A549 (cell line): ENCODE data around the gene SMOC1. TPM values are rescaled to one million over a fixed set of nuclear protein-coding genes. Genes with fewer than 3 reads are reported as not detected.

Experiments used
- ATAC-seq, 2 experiments: fragments of 200-7000 bp in 1 of 2; fragments of >200 bp in 1 of 2; cut with Nextera tagmentation in 1 of 2; cut with Tn5 transposase in 1 of 2; 3 replicates each; pipeline versions ENCODE4 v1.8.0 to v1.9.1; 2018 to 2020; ENCODE audit warnings: mild to moderate bottlenecking in 1 of 2, moderate library complexity in 1 of 2
- CTCF ChIA-PET: fragments of 300-600 bp; sonication (Branson Sonifier 250); formaldehyde crosslinking; extraction: SDS; loops from one replicate; lab custom pipeline; 2021; ENCODE audit warnings: antibody characterized with exemption, inconsistent platforms; lab: Yijun Ruan, JAX
- POLR2A ChIA-PET: fragments of 350-600 bp; formaldehyde crosslinking; extraction: SDS; loops from one replicate; lab custom pipeline; 2021; ENCODE audit warnings: antibody characterized with exemption, inconsistent platforms; lab: Yijun Ruan, JAX
- DNase-seq, 2 experiments: peaks; one replicate each; pipeline versions ENCODE4 v3.0.0 to v3.0.0-alpha.2; 2011 to 2016; ENCODE audit warnings: low read depth in 1 of 2, low spot score in 1 of 2
- FAIRE-seq: peaks from 2 replicates; lab custom pipeline; 2011; peaks lifted over from hg19 to GRCh38; lab: Jason Lieb, UNC
- H3K27ac ChIP-seq, 2 experiments: fragments of >200 bp; sonication (Bioruptor Twin); formaldehyde crosslinking; 3 replicates each; pipeline ENCODE4 v1.5.1; 2016 to 2017
- H3K4me1 ChIP-seq: fragments of >200 bp; sonication (Bioruptor Twin); formaldehyde crosslinking; 3 replicates; pipeline ENCODE4 v1.6.1; 2016
- H3K4me2 ChIP-seq: fragments of >200 bp; sonication (Bioruptor Twin); formaldehyde crosslinking; 3 replicates; pipeline ENCODE4 v1.6.1; 2016
- H3K4me3 ChIP-seq: fragments of >200 bp; sonication (Bioruptor Twin); formaldehyde crosslinking; 3 replicates; pipeline ENCODE4 v1.5.1; 2016
- H3K9me3 ChIP-seq: fragments of >200 bp; sonication (Bioruptor Twin); formaldehyde crosslinking; 3 replicates; pipeline ENCODE4 v1.6.1; 2016
- CEBPB ChIP-seq, 2 experiments: fragments of >200 bp in 1 of 2; sonication (Bioruptor Twin) in 1 of 2; formaldehyde crosslinking in 1 of 2; IDR thresholded peaks; 2 replicates each; pipeline ENCODE4 v1.6.1; 2012 to 2016
- EHMT2 ChIP-seq: fragments of 200-600 bp; sonication (generic); IDR thresholded peaks from 2 replicates; pipeline ENCODE4 v1.6.1; 2016; ENCODE audit warnings: antibody characterized with exemption, low read depth, mild to moderate bottlenecking, moderate library complexity
- EP300 ChIP-seq, 2 experiments: fragments of >200 bp; sonication (Bioruptor Twin); formaldehyde crosslinking; IDR thresholded peaks; 2 replicates in 1 of 2; 3 replicates in 1 of 2; pipeline ENCODE4 v1.6.1; 2016 to 2017
- ESRRA ChIP-seq: fragments of 150-350 bp; IDR thresholded peaks from 2 replicates; pipeline ENCODE4 v1.6.1; 2014; ENCODE audit warnings: mild to moderate bottlenecking, low read length, borderline replicate concordance
- FOSB ChIP-seq: fragments of 250-450 bp; sonication (Bioruptor Pico); IDR thresholded peaks from 2 replicates; pipeline ENCODE4 v1.5.0; 2020; ENCODE audit warnings: mild to moderate bottlenecking, moderate library complexity
- FOSL2 ChIP-seq, 2 experiments: fragments of 450-650 bp in 1 of 2; fragments of >200 bp in 1 of 2; sonication (Bioruptor Twin) in 1 of 2; formaldehyde crosslinking; IDR thresholded peaks; 2 replicates each; pipeline versions ENCODE4 v1.5.0 to v1.6.1; 2016 to 2020; ENCODE audit warnings: mild to moderate bottlenecking in 1 of 2, moderate library complexity in 1 of 2
- GATA3 ChIP-seq: IDR thresholded peaks from 2 replicates; pipeline ENCODE4 v1.6.1; 2012; ENCODE audit warnings: borderline replicate concordance
- HDAC2 ChIP-seq: fragments of 200-600 bp; sonication (generic); IDR thresholded peaks from 2 replicates; pipeline ENCODE4 v1.6.1; 2016
- HEYL ChIP-seq: fragments of 250-450 bp; sonication (Bioruptor Pico); IDR thresholded peaks from 2 replicates; pipeline ENCODE4 v1.8.0; 2021; ENCODE audit warnings: mild to moderate bottlenecking, moderate library complexity
- JUN ChIP-seq, 2 experiments: fragments of >200 bp; sonication (Bioruptor Twin); formaldehyde crosslinking; IDR thresholded peaks; 2 replicates in 1 of 2; 3 replicates in 1 of 2; pipeline ENCODE4 v1.6.1; 2016 to 2017
- KDM5A ChIP-seq: fragments of 200-600 bp; sonication (generic); IDR thresholded peaks from 2 replicates; pipeline ENCODE4 v1.6.1; 2016; ENCODE audit warnings: antibody characterized with exemption, mild to moderate bottlenecking
- MYC ChIP-seq: IDR thresholded peaks from 2 replicates; pipeline ENCODE4 v1.6.1; 2012; ENCODE audit warnings: mild to moderate bottlenecking, inconsistent platforms, low read length, improper control_type of control experiment, borderline replicate concordance
- NFE2L2 ChIP-seq: fragments of 150-350 bp; conservative IDR thresholded peaks from 2 replicates; pipeline ENCODE4 v1.6.1; 2014; ENCODE audit warnings: low read length
- POLR2A ChIP-seq: IDR thresholded peaks from 2 replicates; pipeline ENCODE4 v1.6.1; 2012; ENCODE audit warnings: mild to moderate bottlenecking, low read length
- POLR2AphosphoS2 ChIP-seq: conservative IDR thresholded peaks from 2 replicates; pipeline ENCODE4 v1.6.1; 2012; ENCODE audit warnings: low read length, improper control_type of control experiment, inconsistent platforms
- RAD21 ChIP-seq, 2 experiments: fragments of >200 bp in 1 of 2; sonication (Bioruptor Twin) in 1 of 2; formaldehyde crosslinking in 1 of 2; IDR thresholded peaks in 1 of 2; conservative IDR thresholded peaks in 1 of 2; 2 replicates in 1 of 2; 3 replicates in 1 of 2; pipeline ENCODE4 v1.6.1; 2012 to 2018; ENCODE audit warnings: inconsistent platforms in 1 of 2
- RARB ChIP-seq: fragments of 250-450 bp; sonication (Bioruptor Pico); IDR thresholded peaks from 2 replicates; pipeline ENCODE4 v1.8.0; 2021; ENCODE audit warnings: mild to moderate bottlenecking, moderate library complexity
- TFCP2L1 ChIP-seq: fragments of 250-450 bp; sonication (Bioruptor Pico); IDR thresholded peaks from 2 replicates; pipeline ENCODE4 v1.5.0; 2021; ENCODE audit warnings: mild to moderate bottlenecking
- TP53 ChIP-seq: fragments of 250-450 bp; sonication (Bioruptor Pico); IDR thresholded peaks from 2 replicates; pipeline ENCODE4 v1.5.0; 2021; ENCODE audit warnings: mild to moderate bottlenecking, moderate library complexity
- ZFP36 ChIP-seq: fragments of 450-650 bp; IDR thresholded peaks from 2 replicates; pipeline ENCODE4 v1.6.1; 2014; ENCODE audit warnings: borderline replicate concordance; ENCODE audit not compliant: partially characterized antibody
- WGBS: methylation state at CpG from one replicate; pipeline ENCODE4 v1.1.6; 2017; ENCODE audit errors: missing lambda C conversion rate; 5-methylcytosine and 5-hydroxymethylcytosine counted together
- polyA plus RNA-seq, 4 experiments: library from polyadenylated mRNA; depleted of rRNA in 3 of 4; stranded (reverse); fragments of >200 nt; fragmentation: RNase III in 1 of 4; extraction: RNeasy Plus Mini Kit Qiagen cat#74134 plus additional on column Dnase treatment in 1 of 4; gene quantifications; 2 replicates in 3 of 4; 3 replicates in 1 of 4; pipeline ENCODE4 v1.2.3, GENCODE V29; 2011 to 2017
- TF ChIP-seq, protein P1 (sequence below): fragments of >200 bp; sonication (Bioruptor Twin); formaldehyde crosslinking; IDR thresholded peaks from 2 replicates; pipeline ENCODE4 v1.6.1; 2016
- TF ChIP-seq, protein P2 (sequence below): fragments of >200 bp; sonication (Bioruptor Twin); formaldehyde crosslinking; IDR thresholded peaks from 3 replicates; pipeline ENCODE4 v1.6.1; 2016
- TF ChIP-seq, protein P3 (sequence below): fragments of 150-350 bp; IDR thresholded peaks from 2 replicates; pipeline ENCODE4 v1.6.1; 2014; ENCODE audit warnings: low read depth, mild to moderate bottlenecking, low read length
- TF ChIP-seq, protein P4 (sequence below): fragments of 250-450 bp; sonication (Bioruptor Pico); IDR thresholded peaks from 2 replicates; pipeline ENCODE4 v1.5.0; 2020; ENCODE audit warnings: low read depth, mild to moderate bottlenecking, moderate library complexity
- TF ChIP-seq, protein P5 (sequence below): fragments of 450-650 bp; IDR thresholded peaks from 2 replicates; pipeline ENCODE4 v1.6.1; 2014; ENCODE audit warnings: antibody characterized with exemption
- TF ChIP-seq, protein P6 (sequence below): fragments of >200 bp; sonication (Bioruptor Twin); formaldehyde crosslinking; IDR thresholded peaks from 3 replicates; pipeline ENCODE4 v1.5.1; 2016

SMOC1 gene
- polyA plus RNA-seq, 2 of the 4 experiments (the other 2 are of a cell fraction) = 12.2 to 18.4 TPM

DNA sequence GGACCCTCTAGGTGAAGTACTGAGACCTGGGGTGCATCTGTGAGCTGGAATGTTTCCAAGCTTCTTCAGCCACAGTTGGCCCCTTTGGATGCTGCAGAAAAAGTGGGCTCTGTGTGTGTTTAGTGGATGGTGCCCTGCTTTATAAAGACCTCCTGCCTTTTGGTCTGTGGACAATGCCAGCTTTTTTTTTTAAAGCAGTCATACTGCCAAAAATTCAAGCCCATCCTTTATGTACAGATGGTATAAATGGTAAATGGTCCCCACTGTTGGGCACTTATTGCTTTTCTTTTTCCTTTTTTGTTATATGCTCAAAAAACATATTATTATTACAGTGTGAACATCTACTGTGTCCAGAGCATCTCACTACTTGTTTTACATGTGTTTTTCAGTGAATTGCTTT, 81.1 kb downstream of the SMOC1 start:
- Histone ChIP-seq H3K27ac (no peak overlapping the region), H3K4me2 (no peak overlapping the region), H3K9me3 (no peaks in the 10 kb centered on the region), H3K4me1 (peaks cover 4% of the 10 kb centered on the region; the same call in 2 of the 3 replicates), H3K4me3 (no peak overlapping the region)
- ChIA-PET CTCF (interaction anchor here (1.3 kb wide), 1 partner anchor 114 kb away, joined by 4 read pairs; no protein-coding TSS in a partner anchor), POLR2A (no interaction called here)
- ATAC-seq = no peak
- DNase-seq = no peak
- no peak for FAIRE-seq
- no peak for TF ChIP-seq POLR2A
- no peak for TF ChIP-seq ESRRA
- TF ChIP-seq, protein P1, sequence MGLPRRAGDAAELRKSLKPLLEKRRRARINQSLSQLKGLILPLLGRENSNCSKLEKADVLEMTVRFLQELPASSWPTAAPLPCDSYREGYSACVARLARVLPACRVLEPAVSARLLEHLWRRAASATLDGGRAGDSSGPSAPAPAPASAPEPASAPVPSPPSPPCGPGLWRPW = no peak
- TF ChIP-seq ZFP36 = no peak
- no peak for TF ChIP-seq POLR2AphosphoS2
- TF ChIP-seq HDAC2 = no peak
- TF ChIP-seq NFE2L2 = no peak
- TF ChIP-seq FOSL2 (IDR thresholded peaks at IDR 0.05) = no peak
- no peak for TF ChIP-seq FOSL2 (CRISPR knock-in tag; IDR thresholded peaks at IDR 0.05)
- TF ChIP-seq KDM5A = no peak
- TF ChIP-seq RARB = no peak
- TF ChIP-seq MYC = no peak
- no peak for TF ChIP-seq JUN (IDR thresholded peaks at IDR 0.05)
- no peak for TF ChIP-seq RAD21 (conservative IDR thresholded peaks at IDR 0.05 in 1 of 2, IDR thresholded peaks at IDR 0.05 in 1 of 2)
- TF ChIP-seq, protein P2, sequence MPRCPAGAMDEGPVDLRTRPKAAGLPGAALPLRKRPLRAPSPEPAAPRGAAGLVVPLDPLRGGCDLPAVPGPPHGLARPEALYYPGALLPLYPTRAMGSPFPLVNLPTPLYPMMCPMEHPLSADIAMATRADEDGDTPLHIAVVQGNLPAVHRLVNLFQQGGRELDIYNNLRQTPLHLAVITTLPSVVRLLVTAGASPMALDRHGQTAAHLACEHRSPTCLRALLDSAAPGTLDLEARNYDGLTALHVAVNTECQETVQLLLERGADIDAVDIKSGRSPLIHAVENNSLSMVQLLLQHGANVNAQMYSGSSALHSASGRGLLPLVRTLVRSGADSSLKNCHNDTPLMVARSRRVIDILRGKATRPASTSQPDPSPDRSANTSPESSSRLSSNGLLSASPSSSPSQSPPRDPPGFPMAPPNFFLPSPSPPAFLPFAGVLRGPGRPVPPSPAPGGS = no peak
- no peak for TF ChIP-seq FOSB
- TF ChIP-seq, protein P3, sequence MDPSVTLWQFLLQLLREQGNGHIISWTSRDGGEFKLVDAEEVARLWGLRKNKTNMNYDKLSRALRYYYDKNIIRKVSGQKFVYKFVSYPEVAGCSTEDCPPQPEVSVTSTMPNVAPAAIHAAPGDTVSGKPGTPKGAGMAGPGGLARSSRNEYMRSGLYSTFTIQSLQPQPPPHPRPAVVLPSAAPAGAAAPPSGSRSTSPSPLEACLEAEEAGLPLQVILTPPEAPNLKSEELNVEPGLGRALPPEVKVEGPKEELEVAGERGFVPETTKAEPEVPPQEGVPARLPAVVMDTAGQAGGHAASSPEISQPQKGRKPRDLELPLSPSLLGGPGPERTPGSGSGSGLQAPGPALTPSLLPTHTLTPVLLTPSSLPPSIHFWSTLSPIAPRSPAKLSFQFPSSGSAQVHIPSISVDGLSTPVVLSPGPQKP = no peak
- TF ChIP-seq, protein P4, sequence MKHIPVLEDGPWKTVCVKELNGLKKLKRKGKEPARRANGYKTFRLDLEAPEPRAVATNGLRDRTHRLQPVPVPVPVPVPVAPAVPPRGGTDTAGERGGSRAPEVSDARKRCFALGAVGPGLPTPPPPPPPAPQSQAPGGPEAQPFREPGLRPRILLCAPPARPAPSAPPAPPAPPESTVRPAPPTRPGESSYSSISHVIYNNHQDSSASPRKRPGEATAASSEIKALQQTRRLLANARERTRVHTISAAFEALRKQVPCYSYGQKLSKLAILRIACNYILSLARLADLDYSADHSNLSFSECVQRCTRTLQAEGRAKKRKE = no peak
- no peak for TF ChIP-seq EP300 (IDR thresholded peaks at IDR 0.05)
- TF ChIP-seq EHMT2 = no peak
- TF ChIP-seq, protein P5, sequence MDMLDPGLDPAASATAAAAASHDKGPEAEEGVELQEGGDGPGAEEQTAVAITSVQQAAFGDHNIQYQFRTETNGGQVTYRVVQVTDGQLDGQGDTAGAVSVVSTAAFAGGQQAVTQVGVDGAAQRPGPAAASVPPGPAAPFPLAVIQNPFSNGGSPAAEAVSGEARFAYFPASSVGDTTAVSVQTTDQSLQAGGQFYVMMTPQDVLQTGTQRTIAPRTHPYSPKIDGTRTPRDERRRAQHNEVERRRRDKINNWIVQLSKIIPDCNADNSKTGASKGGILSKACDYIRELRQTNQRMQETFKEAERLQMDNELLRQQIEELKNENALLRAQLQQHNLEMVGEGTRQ = no peak

DNA sequence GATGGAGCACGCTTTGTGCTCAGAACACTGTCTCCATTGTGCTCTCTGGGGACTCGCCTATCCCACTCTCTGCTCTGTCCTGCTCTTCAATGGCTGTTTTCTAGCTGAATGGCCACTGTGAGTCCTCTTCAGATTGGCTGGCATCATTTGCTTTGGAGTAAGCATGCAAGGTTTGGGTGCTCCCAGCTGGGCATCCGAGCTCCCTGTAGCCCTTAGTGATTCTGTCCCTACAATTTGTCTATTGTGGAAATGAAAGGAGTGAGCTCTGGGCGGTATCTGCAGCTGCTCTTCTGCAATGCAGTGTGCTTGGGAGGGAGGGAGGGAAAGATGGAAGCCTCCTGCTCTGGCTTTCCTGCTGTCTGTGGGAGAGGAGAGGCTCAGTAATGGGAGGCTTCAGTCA, 84.8 kb downstream of the SMOC1 start:
- TF ChIP-seq ZFP36 (no peak), TP53 (CRISPR knock-in tag) (no peak), ESRRA (no peak), TFCP2L1 (CRISPR knock-in tag) (no peak), GATA3 (no peak), HEYL (CRISPR knock-in tag) (no peak), HDAC2 (no peak), CEBPB (IDR thresholded peaks at IDR 0.05) (no peak)
- TF ChIP-seq, protein P6, sequence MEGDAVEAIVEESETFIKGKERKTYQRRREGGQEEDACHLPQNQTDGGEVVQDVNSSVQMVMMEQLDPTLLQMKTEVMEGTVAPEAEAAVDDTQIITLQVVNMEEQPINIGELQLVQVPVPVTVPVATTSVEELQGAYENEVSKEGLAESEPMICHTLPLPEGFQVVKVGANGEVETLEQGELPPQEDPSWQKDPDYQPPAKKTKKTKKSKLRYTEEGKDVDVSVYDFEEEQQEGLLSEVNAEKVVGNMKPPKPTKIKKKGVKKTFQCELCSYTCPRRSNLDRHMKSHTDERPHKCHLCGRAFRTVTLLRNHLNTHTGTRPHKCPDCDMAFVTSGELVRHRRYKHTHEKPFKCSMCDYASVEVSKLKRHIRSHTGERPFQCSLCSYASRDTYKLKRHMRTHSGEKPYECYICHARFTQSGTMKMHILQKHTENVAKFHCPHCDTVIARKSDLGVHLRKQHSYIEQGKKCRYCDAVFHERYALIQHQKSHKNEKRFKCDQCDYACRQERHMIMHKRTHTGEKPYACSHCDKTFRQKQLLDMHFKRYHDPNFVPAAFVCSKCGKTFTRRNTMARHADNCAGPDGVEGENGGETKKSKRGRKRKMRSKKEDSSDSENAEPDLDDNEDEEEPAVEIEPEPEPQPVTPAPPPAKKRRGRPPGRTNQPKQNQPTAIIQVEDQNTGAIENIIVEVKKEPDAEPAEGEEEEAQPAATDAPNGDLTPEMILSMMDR = no peak
- no peaks in the 10 kb centered on the region for H3K9me3 ChIP-seq
- H3K27ac ChIP-seq = no peak overlapping the region
- no peak overlapping the region for H3K4me2 ChIP-seq
- DNase-seq (no peak), ATAC-seq (no peak), FAIRE-seq (no peak)
- POLR2A ChIA-PET = interaction anchor here (0.7 kb wide), 1 partner anchor 471 kb away, joined by 3 read pairs; no protein-coding TSS in a partner anchor
- CTCF ChIA-PET = no interaction called here
- no peak overlapping the region for H3K4me3 ChIP-seq
- WGBS = 62% methylated on average over 4 of the region's 4 CpGs
- peaks cover 4% of the 10 kb centered on the region; the same call in 2 of the 3 replicates for H3K4me1 ChIP-seq
